ENCODE measurements around the gene CC2D2A. TPM values are rescaled to one million over a fixed set of nuclear protein-coding genes. Genes with fewer than 3 reads are reported as not detected.

CC2D2A gene
- total RNA-seq, 4 donors from 2014 or later = 8.7 to 25.6 (median 13.1) TPM

- TF ChIP-seq CTCF (IDR thresholded peaks at IDR 0.05; ENCODE audit: low read depth) = no peak
Observed at GRCh38 chr4:15600176-15600575, 130.5 kb downstream of the CC2D2A start.

- TF ChIP-seq CTCF (IDR thresholded peaks at IDR 0.05; ENCODE audit: low read depth) = no peak
Observed at GRCh38 chr4:15601862-15602261, 132.2 kb downstream of the CC2D2A start.

GRCh38 chr4:15605537-15605936 lies 135.9 kb downstream of the CC2D2A start:
- no peak for TF ChIP-seq CTCF (IDR thresholded peaks at IDR 0.05; ENCODE audit: low read depth)

- no peak for TF ChIP-seq CTCF (IDR thresholded peaks at IDR 0.05; ENCODE audit: low read depth)
Observed at GRCh38 chr4:15610855-15611254, 141.2 kb downstream of the CC2D2A start.

GRCh38 chr4:15612136-15612535 lies 142.5 kb downstream of the CC2D2A start:
- TF ChIP-seq CTCF (IDR thresholded peaks at IDR 0.05; ENCODE audit: low read depth) = no peak

GRCh38 chr4:15636818-15637217 lies 167.1 kb downstream of the CC2D2A start:
- no peak for TF ChIP-seq CTCF (IDR thresholded peaks at IDR 0.05; ENCODE audit: low read depth)

- no peak for TF ChIP-seq CTCF (IDR thresholded peaks at IDR 0.05; ENCODE audit: low read depth)
Observed at GRCh38 chr4:15638418-15638817, 168.7 kb downstream of the CC2D2A start.

Data from subcutaneous adipose tissue (tissue), 4 donors.